Activated naive CD4-positive, alpha-beta T cell (primary cell): ENCODE results near the gene FGF5.
"Not testable (repeated sequence)": the region's sequence is repeated elsewhere in the genome, so short reads cannot be mapped to it uniquely, and the experiment has no call there.

Source experiments
- DNase-seq, 4 experiments: peaks; one replicate each; lab custom pipeline; 2025; lab: John Stamatoyannopoulos, UW

Gene FGF5

DNA sequence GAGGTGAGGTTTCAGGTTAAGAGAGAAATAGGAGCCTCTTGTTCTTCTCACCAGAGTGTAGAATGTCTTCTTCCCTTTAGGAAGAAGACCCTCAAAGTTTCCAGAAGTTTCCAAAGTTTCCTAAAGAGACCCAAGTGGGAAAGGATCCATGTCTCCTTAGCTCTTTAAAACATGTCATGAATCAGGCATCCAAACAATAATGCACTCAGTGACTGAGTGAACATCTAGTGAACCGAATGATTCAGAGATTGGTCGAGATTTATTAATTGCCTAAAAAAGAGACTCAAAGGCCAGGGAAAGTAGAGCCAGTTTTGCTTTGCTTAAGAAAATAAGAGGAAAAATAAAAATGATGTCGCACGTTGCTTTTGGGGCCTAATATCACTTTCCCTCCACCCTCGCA is 29.4 kb downstream of the FGF5 start:
- no peak for DNase-seq

DNA sequence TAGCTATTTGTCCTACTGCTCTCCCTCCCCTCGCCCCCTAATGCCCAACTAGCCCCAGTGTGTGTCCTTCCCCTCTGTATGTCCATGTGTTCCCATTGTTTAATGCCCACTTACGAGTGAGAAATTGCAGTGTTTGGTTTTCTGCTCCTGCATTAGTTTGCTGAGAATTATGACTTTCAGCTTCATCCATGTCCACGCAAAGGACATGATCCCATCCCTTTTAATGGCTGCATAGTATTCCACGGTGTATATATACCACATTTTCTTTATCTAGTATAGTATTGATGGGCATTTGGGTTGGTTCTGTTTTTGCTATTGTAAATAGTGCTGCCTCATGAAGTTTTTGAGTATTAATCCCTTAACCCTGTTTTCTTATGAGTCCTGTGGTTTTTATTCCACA is 35.4 kb downstream of the FGF5 start:
- DNase-seq = no peak

DNA sequence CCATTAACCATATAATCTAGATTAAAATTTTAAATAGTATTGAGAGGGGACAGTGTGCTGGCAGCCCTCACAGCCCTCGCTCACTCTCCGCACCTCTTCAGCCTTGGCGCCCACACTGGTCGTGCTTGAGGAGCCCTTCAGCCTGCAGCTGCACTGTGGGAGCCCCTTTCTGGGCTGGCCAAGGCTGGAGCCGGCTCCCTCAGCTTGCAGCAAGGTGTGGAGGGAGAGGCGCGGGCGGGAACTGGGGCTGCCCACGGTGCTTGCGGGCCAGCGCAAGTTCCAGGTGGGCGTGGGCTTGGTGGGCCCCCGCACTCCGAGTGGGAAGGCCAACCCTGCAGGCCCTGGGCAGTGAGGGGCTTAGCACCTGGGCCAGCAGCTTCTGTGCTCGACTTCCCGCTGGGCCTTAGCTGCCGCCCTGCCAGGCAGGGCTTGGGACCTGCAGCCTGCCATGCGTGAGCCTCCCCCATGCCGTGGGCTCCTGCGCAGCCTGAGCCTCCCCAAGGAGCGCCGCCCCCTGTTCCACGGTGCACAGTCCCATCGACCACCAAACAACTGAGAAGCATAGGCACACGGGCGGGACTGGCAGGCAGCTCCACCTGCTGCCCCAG is 36.3 kb downstream of the FGF5 start:
- no peak for DNase-seq

DNA sequence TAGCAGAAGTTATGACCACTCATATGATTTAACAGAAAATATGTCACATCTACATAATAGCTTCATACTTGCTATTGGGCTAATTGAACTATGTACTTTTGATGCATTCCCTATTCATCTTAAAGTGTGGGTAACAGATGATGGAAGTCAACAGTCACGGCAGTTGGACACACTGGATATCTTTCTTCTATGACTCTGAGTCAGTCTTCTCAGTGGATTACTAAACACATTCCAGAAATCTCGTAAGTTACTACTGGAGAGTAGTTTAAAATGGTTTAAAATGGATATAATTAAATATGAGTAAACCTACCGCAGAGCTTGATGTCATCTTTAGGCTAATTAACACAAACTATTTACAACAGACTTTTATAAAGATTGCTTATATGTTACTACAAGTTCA is 39.0 kb downstream of the FGF5 start:
- DNase-seq = no peak

DNA sequence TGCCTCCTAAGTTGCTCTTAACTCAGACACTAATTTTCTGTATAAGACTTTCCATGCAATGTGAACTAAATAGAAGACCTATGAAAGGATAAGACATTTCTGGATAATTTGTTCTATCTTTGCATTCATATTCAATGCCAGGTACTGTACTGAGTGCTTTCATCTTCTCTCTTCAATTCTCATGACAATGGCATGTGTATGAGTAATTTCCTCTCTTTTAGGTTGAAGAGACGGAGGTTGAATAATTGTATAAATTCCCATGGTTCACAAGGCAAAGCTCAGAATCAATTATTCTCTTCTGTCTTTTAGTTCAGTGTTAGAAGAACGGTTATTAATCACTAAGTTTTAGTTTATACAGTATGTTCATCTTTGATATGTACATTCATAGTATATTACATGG is 39.8 kb downstream of the FGF5 start:
- DNase-seq = no peak

DNA sequence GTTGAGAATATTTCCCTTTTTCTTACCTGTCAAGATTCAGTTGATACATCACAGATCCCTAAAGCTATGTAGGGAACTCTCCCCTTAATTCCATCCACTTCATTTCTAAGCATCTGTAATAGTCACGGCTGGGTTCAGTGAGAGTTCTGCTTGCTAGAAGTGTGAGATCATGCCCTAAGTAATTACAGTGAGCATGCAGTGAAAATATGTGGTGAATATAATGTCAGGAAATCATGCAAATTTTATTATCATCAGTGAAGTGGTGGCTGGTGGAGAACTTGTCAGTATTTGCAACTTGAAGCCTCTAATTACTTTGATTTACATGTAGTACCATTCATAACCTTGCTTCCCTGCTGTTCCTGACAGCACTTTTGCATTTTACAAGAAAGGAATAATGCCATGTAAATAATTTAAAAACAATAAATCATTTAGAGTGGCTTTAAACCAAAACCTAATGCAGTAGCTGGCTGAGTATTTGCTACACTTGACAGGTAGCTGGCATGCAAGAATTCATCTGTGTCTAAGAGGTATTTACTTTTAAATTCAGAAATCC is 40.8 kb downstream of the FGF5 start:
- no peak for DNase-seq

DNA sequence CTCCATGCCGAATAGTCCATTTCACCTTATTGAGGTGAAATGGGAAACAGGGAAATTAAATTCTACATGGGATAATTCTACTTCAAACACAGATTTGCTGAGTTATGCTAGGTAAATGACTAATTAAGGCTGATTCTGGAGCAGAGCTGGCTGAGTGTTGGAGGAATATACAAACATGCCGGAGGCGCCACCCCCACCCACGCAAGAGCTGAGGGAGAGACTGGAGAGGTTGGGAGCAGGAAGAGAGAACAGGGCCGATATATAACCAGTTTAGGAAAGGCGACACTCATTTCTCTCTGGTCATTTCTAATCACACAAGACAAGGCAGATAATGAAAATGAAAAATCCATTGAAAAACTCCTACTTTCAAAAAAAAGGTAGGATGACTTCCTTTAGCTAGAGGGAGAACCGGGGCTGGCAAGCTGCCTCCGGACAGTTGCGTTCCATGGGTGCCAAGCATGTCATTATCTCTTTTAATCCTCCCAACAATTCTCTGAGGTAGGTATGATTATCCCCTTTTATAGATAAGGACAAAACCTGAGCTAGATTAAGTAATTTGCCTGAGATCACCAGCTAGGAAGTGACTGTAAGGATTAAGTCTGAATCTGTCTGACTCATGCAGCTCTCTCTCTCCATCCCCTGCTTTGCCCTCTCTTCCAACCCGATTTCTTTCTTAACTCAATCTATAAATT is 41.5 kb downstream of the FGF5 start:
- no peak for DNase-seq

DNA sequence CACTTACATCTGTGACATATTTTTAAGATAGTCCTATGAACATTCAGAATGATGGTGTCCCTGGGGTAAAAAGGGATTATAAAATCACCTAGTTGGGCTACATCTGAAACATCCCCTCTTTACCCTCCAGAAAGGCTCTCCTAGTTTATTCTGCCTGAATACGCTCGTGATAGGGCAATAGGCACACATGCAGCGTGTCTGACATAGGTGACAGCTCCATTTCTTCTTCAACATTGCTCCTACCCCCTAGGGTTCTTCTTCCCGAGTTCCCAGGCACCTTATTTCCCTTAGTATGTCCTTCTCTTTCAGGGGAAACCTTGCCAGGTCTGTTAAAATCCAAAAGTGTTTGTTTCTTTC is 42.0 kb downstream of the FGF5 start:
- DNase-seq = no peak

DNA sequence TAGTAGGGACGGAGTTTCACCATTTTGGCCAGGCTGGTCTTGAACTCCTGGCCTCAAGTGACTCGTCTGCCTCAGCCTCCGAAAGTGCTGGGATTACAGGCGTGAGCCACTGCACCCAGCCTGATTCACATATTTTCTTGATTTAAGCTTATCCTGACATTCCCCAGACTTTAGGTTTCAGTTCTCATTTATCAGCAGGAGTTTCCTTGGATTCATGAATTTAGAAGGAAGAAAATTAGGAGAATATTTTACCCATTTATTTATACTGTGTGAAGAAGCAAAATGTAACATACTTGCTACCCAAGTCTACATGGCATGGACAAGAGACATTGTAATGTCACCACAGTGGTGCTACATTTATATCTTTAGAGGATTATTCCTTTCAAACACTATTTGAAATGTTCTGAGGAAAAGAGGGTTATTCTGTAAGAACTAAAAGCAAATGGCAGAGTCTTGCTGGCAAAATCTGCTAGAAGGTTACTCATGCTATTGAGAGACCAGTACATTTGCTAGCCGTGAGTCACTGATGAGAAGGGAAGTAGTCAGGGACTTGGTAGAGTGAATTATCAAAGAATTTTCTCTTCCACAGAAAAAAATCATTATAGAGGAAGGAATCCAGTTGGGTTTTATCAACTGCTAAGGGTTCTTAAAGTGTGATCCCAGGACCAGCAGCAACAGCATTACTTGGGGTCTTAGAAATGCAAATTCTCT is 43.0 kb downstream of the FGF5 start:
- no peak for DNase-seq

DNA sequence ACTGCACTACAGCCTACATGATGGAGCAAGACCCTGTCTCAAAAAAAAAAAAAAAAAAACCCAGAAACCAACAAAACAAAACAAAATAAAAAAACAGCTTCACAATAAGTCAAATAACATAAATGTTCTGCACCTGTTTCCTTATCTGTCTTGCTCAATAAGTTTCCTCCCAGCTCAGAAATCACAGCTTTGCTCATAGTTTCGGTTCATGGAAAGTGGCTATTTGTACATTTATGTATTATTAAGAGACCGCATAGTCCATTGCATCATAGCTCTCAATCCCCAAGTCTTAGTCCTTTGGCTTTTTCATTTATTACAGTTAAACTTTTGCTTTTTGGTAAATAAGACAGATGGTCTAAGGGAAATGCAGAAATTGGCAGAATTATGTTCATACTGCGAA is 44.7 kb downstream of the FGF5 start:
- DNase-seq = no peak

DNA sequence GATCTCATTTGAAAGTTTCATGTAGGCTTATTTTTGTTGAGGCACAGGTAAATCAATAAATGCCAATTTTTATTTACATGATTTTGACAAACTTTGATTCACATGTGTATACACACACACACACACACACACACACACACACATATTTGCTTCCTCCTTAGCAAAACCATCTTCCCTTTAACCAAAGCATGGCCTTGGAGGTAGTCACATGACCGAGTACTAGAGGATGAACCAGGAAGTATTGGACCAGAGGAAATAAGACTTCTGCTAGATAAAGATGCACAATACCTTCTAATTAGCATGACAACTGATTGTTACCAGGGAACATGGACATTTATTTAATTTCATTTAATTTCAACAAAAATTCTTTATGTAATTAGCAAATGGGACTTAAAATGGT is 45.7 kb downstream of the FGF5 start:
- DNase-seq = no peak

DNA sequence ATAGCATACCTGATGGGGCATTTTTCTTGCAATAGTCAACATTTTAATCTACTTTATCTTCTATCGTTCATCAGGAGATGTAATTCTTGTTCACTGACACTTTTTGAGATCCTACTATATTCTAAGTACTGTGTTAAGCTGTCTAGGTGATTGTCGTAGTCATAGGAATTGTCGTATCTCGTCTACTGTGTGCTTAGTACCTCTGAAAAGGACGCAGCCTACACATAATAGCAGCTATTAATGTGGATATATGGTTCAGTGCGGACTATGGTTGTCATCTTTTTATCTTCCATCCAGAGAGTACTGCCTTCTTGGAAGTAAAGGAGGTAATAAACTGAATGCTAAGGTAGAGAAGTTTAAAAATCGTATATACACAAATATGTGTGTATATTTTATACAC is 47.2 kb downstream of the FGF5 start:
- DNase-seq = no peak

DNA sequence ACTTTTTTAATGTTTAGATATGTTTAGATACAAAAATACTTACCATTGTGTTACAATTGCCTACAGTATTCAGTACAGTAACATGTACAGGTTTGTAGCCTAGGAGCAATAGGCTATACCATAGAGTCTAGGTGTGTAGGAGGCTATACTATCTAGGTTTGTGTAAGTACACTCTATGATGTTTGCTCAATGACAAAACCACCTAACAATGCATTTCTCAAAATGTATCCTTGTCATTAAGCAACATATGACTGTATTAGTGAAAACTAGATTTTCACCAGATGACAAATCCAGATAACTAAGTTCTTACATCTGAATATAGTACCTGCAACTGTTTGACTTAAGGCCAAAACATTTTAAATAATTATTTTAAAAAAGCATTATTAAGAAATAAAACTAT is 49.4 kb downstream of the FGF5 start:
- not testable (repeated sequence) for DNase-seq

DNA sequence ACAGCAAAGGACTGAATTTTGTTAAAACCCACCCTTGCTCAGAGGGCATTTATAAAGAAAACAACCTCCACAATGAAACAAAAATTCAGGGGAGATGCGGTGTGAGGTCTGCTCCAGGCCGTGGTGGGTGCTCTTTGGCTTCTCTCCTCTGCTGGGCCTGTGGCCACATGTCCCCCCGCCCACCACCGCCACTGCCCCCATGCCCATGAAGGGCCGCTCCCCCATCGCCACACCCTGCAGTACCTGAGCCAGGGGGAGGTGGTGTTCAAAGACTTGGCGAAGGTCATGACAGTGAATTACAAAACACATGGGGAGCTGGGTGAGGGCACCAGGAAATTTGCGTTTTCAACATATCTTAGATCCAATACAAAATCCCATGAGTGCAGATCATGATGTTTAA is 54.9 kb downstream of the FGF5 start:
- DNase-seq = no peak

DNA sequence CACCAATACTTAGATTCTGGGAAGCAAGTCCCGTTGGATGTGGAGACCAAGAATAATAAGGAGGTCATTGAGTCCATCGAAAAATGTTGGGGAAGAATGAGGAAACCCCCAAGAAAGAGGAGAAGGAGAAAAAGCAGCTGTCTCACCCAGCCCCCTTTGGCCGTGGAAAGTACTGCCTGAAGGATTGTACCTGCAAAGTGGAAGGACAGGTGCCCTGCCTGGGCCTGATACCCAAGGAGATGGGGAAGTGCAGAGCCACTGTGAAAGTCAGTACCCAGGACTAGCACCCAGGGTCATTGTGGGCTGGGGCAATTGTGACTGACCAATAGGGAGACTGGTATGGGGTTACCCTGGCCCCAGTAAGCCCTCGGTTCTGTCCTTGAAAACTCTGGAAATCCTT is 55.3 kb downstream of the FGF5 start:
- no peak for DNase-seq

DNA sequence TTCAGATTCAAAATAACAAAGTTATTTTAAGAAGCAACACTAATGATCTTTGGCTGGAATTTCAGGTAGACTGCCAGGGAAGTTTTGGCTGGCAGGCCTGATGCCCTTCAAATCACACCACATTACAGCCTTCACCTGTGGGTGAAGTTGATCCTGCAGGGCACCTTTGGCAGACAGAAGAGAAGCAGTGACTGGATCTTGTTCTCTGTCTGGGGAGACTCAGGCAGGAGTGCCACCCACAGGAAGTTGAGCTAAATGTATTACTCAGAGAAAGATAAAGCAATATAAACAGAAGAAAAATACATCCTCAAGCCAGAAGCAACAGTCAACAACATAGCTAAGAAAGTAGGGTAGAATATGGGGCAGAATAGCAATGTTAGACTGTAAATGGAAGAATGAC is 56.3 kb downstream of the FGF5 start:
- DNase-seq = no peak

DNA sequence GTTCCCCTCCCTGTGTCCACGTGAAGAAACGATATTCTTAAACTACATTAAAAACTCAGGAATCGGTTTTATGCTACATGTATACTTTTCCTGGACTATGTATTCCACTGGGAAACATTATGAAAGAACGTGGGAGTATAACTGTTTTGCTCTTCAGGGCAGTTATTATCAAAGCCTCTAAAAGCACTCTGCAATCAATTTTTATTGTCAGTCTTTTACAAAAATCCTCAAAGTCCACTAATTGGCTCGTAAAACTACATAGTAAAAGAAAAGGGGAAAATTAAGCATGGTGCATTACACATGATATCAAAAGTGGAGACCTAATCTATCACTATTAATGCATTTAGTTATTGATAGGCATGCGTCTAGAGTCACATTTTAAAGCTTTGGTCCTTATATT is 57.7 kb downstream of the FGF5 start:
- DNase-seq = no peak

DNA sequence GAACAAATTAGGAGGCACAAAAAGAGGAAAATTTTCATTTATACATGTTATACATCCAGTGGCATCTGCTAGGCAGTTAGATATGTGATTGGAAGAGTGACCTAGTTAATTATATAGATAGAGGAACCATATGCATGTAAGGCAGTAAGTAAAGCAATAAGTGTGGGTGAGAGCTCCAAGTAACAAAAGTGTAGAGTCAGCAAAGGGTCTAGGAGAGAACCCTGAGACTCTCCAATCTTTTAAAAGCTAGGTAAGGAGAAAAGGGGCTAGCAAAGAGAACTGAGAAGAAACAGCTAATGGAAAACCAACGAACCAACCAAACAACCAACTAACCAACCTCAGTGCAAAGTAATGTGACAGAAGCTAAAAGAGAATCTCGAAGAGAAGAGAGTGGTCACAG is 65.2 kb downstream of the FGF5 start:
- DNase-seq = no peak

DNA sequence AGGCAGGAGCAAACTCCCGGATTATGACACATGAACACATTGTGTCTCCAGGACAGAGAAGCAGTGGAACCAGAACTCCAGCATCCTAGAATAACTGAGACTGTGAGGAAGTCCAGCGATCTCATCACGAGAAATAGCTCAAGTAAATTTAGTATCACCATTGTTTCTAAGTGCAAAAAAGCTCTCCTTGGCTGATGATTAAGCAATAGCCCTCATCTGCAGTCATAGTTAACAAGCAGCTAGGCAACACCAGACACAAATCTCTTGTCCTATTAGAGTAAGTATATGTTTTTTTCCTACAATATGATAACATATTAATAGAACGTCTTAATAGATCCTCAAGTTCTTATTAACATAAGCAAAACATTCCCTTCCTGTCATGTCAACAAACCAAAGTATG is 66.7 kb downstream of the FGF5 start:
- no peak for DNase-seq

DNA sequence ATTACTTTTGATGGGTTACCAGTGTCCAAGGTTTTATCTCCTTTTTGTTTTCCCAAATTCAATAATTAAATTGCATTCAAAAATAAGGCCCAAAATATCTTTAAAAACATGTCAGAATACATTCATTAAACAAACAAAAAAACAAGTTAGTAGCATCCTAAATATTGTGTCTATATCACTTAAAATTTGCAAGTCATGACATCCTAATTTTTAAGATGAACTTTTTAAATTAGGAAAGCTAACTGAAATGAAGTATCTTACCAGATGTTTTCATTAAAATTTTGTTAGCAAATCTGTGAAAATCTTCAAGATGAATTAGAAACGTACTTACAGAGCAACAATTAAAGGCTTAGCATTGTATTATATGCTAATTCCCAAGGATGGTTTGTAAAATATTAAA is 68.1 kb downstream of the FGF5 start:
- no peak for DNase-seq

DNA sequence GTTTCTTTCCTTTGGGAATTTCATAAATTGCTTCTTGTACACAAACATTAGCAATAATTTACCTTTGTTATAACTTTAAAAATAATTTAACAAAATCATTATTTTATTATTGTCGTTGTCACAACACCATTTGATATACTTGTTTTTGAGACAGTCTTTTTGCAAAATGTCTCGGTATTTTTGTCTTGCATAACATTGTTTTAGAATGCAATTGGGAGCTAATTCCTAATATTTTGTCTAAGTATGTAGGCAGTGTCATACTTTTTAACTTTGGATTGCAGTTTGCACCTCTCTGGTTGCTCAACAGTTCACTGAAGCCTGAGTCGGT is 68.7 kb downstream of the FGF5 start:
- no peak for DNase-seq

DNA sequence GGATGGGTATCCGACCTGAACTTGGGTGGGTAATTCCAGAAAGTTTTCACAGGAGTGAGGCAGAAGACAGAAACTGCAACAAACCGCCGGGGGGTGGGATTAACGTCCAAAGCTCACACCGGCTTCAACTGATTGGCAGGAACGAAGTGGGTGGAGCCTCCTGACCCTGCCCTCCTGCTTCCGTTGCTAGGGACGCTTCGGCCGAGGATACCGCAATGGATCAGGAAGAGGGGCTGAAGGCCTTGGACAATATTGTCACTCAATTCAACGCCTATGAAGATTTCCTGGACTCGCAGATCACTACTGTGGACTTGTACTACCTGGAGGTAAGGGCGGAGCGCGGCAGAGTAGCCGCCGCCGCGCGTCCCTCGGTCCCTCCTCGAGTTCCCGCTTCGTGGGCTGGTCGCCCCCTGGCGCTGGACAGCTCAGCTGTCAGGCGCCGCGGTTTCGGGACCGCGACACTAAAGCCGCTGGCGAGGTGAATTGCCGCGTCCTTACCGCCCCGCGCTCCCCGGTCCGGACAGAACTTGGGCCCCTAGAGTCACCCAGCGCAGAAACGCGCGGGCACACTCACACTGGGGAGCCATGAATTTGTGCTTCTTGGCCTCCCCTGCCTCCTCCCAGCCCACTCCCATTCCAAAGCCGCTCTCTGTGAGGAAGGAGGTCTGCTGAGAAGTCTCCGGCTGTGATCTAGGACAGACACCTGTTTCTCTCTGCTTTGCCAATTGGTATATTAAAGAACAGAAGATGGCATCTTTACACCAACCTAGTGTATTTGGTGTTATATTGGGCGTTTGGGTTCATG is 69.3 kb downstream of the FGF5 start, which contains the start of gene CFAP299:
Gene CFAP299, plus strand, starts transcription at position 177 of the 805 bp plus-strand sequence.
- DNase-seq = peak in 3 of 4 experiments; percentile 0 to 31 (median 15)

DNA sequence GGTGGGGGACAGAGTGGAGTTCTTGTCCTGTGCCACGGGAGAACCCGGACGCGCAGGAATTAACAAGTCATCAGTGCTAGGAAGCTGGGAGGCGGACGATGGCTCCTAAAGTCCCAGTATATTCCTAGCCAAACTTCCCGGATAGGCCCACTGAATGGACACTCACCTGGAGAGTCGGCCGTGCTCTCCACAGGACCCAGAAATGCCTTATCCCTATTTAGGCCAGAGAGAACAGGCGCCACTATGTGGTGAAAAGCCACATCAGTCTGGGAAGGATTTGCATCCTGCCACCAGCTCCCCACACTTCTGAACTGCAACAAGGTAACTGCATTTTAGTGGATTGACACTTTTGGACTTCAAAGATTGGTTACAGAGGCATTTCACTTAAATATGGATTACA is 70.1 kb downstream of the FGF5 start:
- DNase-seq = no peak
